B cell (primary cell): ENCODE results near the gene TTC23. TPM values are rescaled to one million over a fixed set of nuclear protein-coding genes. Genes with fewer than 3 reads are reported as not detected.
A peak's percentile ranks its signal among the peaks of the same experiment; 100 is the strongest.

Experiments used
- ATAC-seq: fragments of 200-7000 bp; cut with Tn5 transposase; one replicate; pipeline ENCODE4 v1.10.0; 2021; ENCODE audit warnings: low read depth, mild to moderate bottlenecking, moderate number of reproducible peaks, moderate library complexity
- CTCF ChIA-PET: fragments of 350-600 bp; sonication (Branson Sonifier 250); formaldehyde crosslinking; loops from one replicate; lab custom pipeline; 2021; ENCODE audit warnings: antibody characterized with exemption, inconsistent platforms; lab: Charles Lee
- POLR2A ChIA-PET: fragments of 350-600 bp; sonication (Branson Sonifier 250); formaldehyde crosslinking; loops from one replicate; lab custom pipeline; 2021; ENCODE audit warnings: antibody characterized with exemption; lab: Charles Lee
- DNase-seq: peaks from one replicate; pipeline ENCODE4 v3.0.0; 2013
- H2AFZ ChIP-seq: 2 replicates; pipeline ENCODE4 v1.6.1; 2012; ENCODE audit warnings: mild to moderate bottlenecking, low read depth, low read length; ENCODE audit not compliant: insufficient read depth, poor library complexity, severe bottlenecking
- H3K27ac ChIP-seq, 2 donors: 1 replicate in 1 of 2; 2 replicates in 1 of 2; pipeline ENCODE4 v1.5.1; 2012 to 2013; ENCODE audit warnings: low read length in 2 of 2, mild to moderate bottlenecking in 2 of 2, moderate library complexity in 1 of 2
- H3K27me3 ChIP-seq, 4 experiments: fragments of 200-600 bp in 1 of 4; sonication (generic) in 1 of 4; replicated peaks in 1 of 4; 1 replicate in 2 of 4; 2 replicates in 2 of 4; pipeline versions ENCODE4 v1.6.1 to v1.7.0; 2013 to 2016; ENCODE audit warnings: low read length in 3 of 4, mild to moderate bottlenecking in 2 of 4, mixed read lengths in 1 of 4, moderate library complexity in 1 of 4; ENCODE audit not compliant: insufficient read depth in 4 of 4, control insufficient read depth in 3 of 4; ENCODE audit errors: control extremely low read depth in 1 of 4
- H3K36me3 ChIP-seq, 2 experiments: replicated peaks in 1 of 2; 1 replicate in 1 of 2; 2 replicates in 1 of 2; pipeline versions ENCODE4 v1.6.1 to v1.7.1; 2013; ENCODE audit warnings: low read length in 1 of 2; ENCODE audit not compliant: insufficient read depth in 2 of 2, control insufficient read depth in 1 of 2; ENCODE audit errors: control extremely low read depth in 1 of 2, extremely low read depth in 1 of 2
- H3K4me1 ChIP-seq, 2 donors: fragments of 200-600 bp in 1 of 2; sonication (generic) in 1 of 2; 1 replicate in 1 of 2; 2 replicates in 1 of 2; pipeline versions ENCODE4 v1.5.1 to v1.6.1; 2013 to 2017; ENCODE audit warnings: low read length in 2 of 2; ENCODE audit not compliant: control insufficient read depth in 2 of 2, insufficient read depth in 2 of 2
- H3K4me2 ChIP-seq: replicated peaks from 2 replicates; pipeline ENCODE3; 2012; ENCODE audit warnings: mild to moderate bottlenecking, low read depth, low read length; ENCODE audit not compliant: poor library complexity, severe bottlenecking
- H3K4me3 ChIP-seq, 5 experiments: fragments of 200-600 bp in 1 of 5; sonication (generic) in 1 of 5; 1 replicate in 3 of 5; 2 replicates in 2 of 5; pipeline versions ENCODE4 v1.5.1 to v1.7.0; 2011 to 2016; ENCODE audit warnings: low read length in 4 of 5, mild to moderate bottlenecking in 4 of 5, low read depth in 2 of 5, control low read depth in 1 of 5, moderate library complexity in 1 of 5; ENCODE audit not compliant: insufficient read depth in 1 of 5; ENCODE audit errors: control extremely low read depth in 1 of 5, extremely low read depth in 1 of 5
- H3K79me2 ChIP-seq: fragments of 200-600 bp; sonication (generic); one replicate; pipeline ENCODE4 v1.6.0; 2016; ENCODE audit warnings: low read length; ENCODE audit not compliant: control insufficient read depth, insufficient read depth
- H3K9ac ChIP-seq: fragments of 200-600 bp; sonication (generic); 2 replicates; pipeline ENCODE4 v1.6.1; 2017; ENCODE audit warnings: mild to moderate bottlenecking, low read length, moderate library complexity
- H3K9me3 ChIP-seq, 3 donors: one replicate each; pipeline versions ENCODE4 v1.6.1 to v1.7.1; 2013; ENCODE audit warnings: low read length in 2 of 3; ENCODE audit not compliant: control insufficient read depth in 2 of 3, insufficient read depth in 1 of 3; ENCODE audit errors: control extremely low read depth in 1 of 3
- H4K20me1 ChIP-seq: 2 replicates; pipeline ENCODE4 v1.6.0; 2012; ENCODE audit warnings: mild to moderate bottlenecking, low read length; ENCODE audit not compliant: insufficient read depth, control insufficient read depth, poor library complexity, severe bottlenecking
- H3K27ac Mint-ChIP-seq: one replicate; pipeline ENCODE4 v1.8.0; 2021; ENCODE audit warnings: mixed read lengths
- H3K27me3 Mint-ChIP-seq: one replicate; pipeline ENCODE4 v1.8.0; 2021; ENCODE audit warnings: mixed read lengths
- H3K4me1 Mint-ChIP-seq: one replicate; pipeline ENCODE4 v1.8.0; 2021; ENCODE audit warnings: mixed read lengths
- H3K4me3 Mint-ChIP-seq: one replicate; pipeline ENCODE4 v1.8.0; 2021; ENCODE audit warnings: mixed read lengths
- H3K9me3 Mint-ChIP-seq: one replicate; pipeline ENCODE4 v1.8.0; 2022; ENCODE audit warnings: mixed read lengths; ENCODE audit not compliant: insufficient read depth
- EZH2 ChIP-seq: IDR thresholded peaks from 2 replicates; pipeline ENCODE4 v1.6.1; 2012; ENCODE audit warnings: borderline replicate concordance, low read depth, mild to moderate bottlenecking, moderate library complexity, low read length; ENCODE audit not compliant: insufficient read depth, poor library complexity, severe bottlenecking
- WGBS: methylation state at CpG from one replicate; pipeline ENCODE4 v1.1.5; 2013; ENCODE audit warnings: missing lambda C conversion rate; ENCODE audit not compliant: insufficient coverage; 5-methylcytosine and 5-hydroxymethylcytosine counted together
- intact Hi-C: fragments of 100-400 bp; cut with micrococcal nuclease; formaldehyde crosslinking; loops from one replicate; pipeline ENCODE4 v1.10.0; 2022
- polyA plus RNA-seq: library from polyadenylated mRNA; depleted of rRNA; stranded (reverse); fragments of >200 nt; gene quantifications from 2 replicates; pipeline ENCODE4 v1.2.3, GENCODE V29; 2012
- total RNA-seq, 2 donors: library from RNA; stranded (reverse); fragments of 120-200 nt in 1 of 2; gene quantifications; 1 replicate in 1 of 2; 2 replicates in 1 of 2; pipeline versions ENCODE4 v1.2.3 to v1.2.4, GENCODE V29; 2013 to 2022
- TF ChIP-seq, protein P1 (sequence below): fragments of 200-600 bp; IDR thresholded peaks from one replicate; pipeline ENCODE4 v1.8.0; 2022; ENCODE audit warnings: antibody characterized with exemption, mild to moderate bottlenecking

Gene TTC23
- total and polyA plus RNA-seq, 2 donors (not counting 1 experiment from before 2014, with no cell fraction given) = 0.15 to 1.9 TPM

DNA sequence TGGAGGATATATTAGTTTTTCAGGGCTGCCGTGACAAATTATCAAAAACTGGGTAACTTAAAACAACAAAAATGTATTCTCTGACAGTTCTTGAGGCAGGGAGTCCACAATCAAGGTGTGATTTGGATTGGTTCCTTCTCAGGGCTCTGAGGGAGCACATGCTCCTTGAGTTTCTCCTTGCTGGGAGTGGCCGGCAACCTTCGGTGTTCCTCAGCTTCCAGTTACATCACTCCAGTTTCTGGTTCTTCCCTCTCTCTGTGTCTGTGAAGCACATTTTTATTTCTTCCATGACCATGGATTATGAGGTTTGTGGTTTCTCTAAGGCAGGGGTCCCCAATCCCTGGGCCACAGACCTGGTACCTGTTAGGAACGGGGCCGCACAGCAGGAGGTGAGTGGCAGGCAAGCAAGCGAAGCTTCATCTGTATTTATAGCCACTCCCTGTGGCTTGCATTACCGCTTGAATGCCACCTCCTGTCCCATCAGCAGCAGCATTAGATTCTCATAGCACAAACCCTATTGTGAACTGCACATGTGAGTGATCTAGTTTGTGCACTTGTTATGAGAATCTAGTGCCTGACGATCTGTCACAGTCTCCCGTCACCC, 26.2 kb upstream of the TTC23 start:
- ATAC-seq (peak; percentile 17), DNase-seq (peak; percentile 22)
- peaks cover 6 to 10% of the 10 kb centered on the region in 2 donors for H3K4me1 ChIP-seq
- no peaks in the 10 kb centered on the region for H3K27me3 Mint-ChIP-seq
- no peaks in the 10 kb centered on the region for H3K27me3 ChIP-seq
- H3K4me1 Mint-ChIP-seq = peaks cover 11% of the 10 kb centered on the region
- no peak overlapping the region for H3K4me3 ChIP-seq
- peaks cover 0 to 2% of the 10 kb centered on the region in 2 experiments for H3K36me3 ChIP-seq
- H3K79me2 ChIP-seq = no peaks in the 10 kb centered on the region
- intact Hi-C loops = no loop called here
- H4K20me1 ChIP-seq = no peaks in the 10 kb centered on the region
- H3K27ac ChIP-seq = no peak overlapping the region
- peak overlapping the region; percentile 18 for H3K4me2 ChIP-seq
- H3K9me3 ChIP-seq = peaks cover 0 to 1% (median 0%) of the 10 kb centered on the region in 3 donors
- no peak for TF ChIP-seq EZH2
- TF ChIP-seq, protein P1, sequence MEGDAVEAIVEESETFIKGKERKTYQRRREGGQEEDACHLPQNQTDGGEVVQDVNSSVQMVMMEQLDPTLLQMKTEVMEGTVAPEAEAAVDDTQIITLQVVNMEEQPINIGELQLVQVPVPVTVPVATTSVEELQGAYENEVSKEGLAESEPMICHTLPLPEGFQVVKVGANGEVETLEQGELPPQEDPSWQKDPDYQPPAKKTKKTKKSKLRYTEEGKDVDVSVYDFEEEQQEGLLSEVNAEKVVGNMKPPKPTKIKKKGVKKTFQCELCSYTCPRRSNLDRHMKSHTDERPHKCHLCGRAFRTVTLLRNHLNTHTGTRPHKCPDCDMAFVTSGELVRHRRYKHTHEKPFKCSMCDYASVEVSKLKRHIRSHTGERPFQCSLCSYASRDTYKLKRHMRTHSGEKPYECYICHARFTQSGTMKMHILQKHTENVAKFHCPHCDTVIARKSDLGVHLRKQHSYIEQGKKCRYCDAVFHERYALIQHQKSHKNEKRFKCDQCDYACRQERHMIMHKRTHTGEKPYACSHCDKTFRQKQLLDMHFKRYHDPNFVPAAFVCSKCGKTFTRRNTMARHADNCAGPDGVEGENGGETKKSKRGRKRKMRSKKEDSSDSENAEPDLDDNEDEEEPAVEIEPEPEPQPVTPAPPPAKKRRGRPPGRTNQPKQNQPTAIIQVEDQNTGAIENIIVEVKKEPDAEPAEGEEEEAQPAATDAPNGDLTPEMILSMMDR = no peak
- ChIA-PET CTCF (interaction anchor here (2.2 to 8.1 kb wide), 5 partner anchors 21 to 479 kb away, joined by 6 to 199 read pairs (median 48); partner anchors contain the start of gene LYSMD4), POLR2A (no interaction called here)
- peaks cover 3% of the 10 kb centered on the region for H3K9me3 Mint-ChIP-seq
- no peak overlapping the region for H3K27ac Mint-ChIP-seq
- 52% methylated on average over 5 of the region's 9 CpGs for WGBS
- no peak overlapping the region for H3K9ac ChIP-seq
- H2AFZ ChIP-seq = no peak overlapping the region
- no peak overlapping the region for H3K4me3 Mint-ChIP-seq

DNA sequence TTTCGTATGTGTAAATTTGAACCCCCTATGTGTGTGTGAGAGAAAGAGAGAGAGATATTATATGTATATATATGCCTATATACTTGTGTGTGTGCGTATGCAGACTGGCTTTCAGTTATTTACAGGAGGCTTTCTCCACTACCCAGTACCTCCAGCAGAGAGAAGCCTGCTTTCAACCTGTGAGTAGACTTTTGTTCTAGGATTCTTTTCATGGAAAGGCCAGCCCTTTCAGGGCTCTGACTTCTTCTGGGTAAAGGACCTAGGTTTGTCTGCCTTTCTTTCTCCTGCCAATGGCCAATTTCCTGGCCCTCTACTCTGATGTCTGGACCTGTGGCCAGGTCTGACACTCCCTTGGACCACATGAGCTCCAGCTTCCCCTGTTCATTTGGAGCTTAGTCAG, 25.7 kb upstream of the TTC23 start:
- no peak for TF ChIP-seq EZH2
- TF ChIP-seq, protein P1 = no peak
- no peaks in the 10 kb centered on the region for H3K27me3 ChIP-seq
- peaks cover 0 to 1% (median 0%) of the 10 kb centered on the region in 3 donors for H3K9me3 ChIP-seq
- no CpG with 5 or more reads among the region's 2 CpGs for WGBS
- no peaks in the 10 kb centered on the region for H3K79me2 ChIP-seq
- H3K4me2 ChIP-seq = no peak overlapping the region
- intact Hi-C loops = no loop called here
- peaks cover 3% of the 10 kb centered on the region for H3K9me3 Mint-ChIP-seq
- H4K20me1 ChIP-seq = no peaks in the 10 kb centered on the region
- DNase-seq = no peak
- no peak overlapping the region for H3K27ac Mint-ChIP-seq
- no peak overlapping the region for H3K4me3 ChIP-seq
- no peak overlapping the region for H3K27ac ChIP-seq
- no peaks in the 10 kb centered on the region for H3K27me3 Mint-ChIP-seq
- H3K4me3 Mint-ChIP-seq = no peak overlapping the region
- H3K4me1 Mint-ChIP-seq = peaks cover 11% of the 10 kb centered on the region
- ATAC-seq = no peak
- no peak overlapping the region for H3K9ac ChIP-seq
- ChIA-PET CTCF (interaction anchor here (1.3 to 8.1 kb wide), 7 partner anchors 11 to 1597 kb away, joined by 6 to 199 read pairs (median 34); partner anchors contain the start of gene LYSMD4), POLR2A (no interaction called here)
- no peak overlapping the region for H2AFZ ChIP-seq
- H3K4me1 ChIP-seq = peaks cover 6 to 10% of the 10 kb centered on the region in 2 donors
- H3K36me3 ChIP-seq = peaks cover 0 to 2% of the 10 kb centered on the region in 2 experiments
